DND-41 (cell line): ENCODE measurements around the gene PRKCD.

Experiments used
- EZH2 ChIP-seq: IDR thresholded peaks from 3 replicates; pipeline ENCODE4 v1.6.1; 2012; ENCODE audit warnings: borderline replicate concordance, low read depth, mild to moderate bottlenecking, moderate library complexity, low read length, inconsistent platforms; ENCODE audit not compliant: severe bottlenecking
- TF ChIP-seq, protein P1 (sequence below): IDR thresholded peaks from 2 replicates; pipeline ENCODE4 v1.5.1; 2012; ENCODE audit warnings: borderline replicate concordance, low read length, moderate library complexity, mild to moderate bottlenecking; ENCODE audit not compliant: poor library complexity, severe bottlenecking; ENCODE audit errors: extremely low read depth

GRCh38 chr3:53231532-53232511, 70.8 kb downstream of the PRKCD start:
- TF ChIP-seq, protein P1, sequence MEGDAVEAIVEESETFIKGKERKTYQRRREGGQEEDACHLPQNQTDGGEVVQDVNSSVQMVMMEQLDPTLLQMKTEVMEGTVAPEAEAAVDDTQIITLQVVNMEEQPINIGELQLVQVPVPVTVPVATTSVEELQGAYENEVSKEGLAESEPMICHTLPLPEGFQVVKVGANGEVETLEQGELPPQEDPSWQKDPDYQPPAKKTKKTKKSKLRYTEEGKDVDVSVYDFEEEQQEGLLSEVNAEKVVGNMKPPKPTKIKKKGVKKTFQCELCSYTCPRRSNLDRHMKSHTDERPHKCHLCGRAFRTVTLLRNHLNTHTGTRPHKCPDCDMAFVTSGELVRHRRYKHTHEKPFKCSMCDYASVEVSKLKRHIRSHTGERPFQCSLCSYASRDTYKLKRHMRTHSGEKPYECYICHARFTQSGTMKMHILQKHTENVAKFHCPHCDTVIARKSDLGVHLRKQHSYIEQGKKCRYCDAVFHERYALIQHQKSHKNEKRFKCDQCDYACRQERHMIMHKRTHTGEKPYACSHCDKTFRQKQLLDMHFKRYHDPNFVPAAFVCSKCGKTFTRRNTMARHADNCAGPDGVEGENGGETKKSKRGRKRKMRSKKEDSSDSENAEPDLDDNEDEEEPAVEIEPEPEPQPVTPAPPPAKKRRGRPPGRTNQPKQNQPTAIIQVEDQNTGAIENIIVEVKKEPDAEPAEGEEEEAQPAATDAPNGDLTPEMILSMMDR = peak; percentile 25
- TF ChIP-seq EZH2 = no peak
